Fibroblast of villous mesenchyme (primary cell): ENCODE data around the gene DOCK4. TPM values are rescaled to one million over a fixed set of nuclear protein-coding genes. Genes with fewer than 3 reads are reported as not detected.

Experiments
- DNase-seq: peaks from one replicate; pipeline ENCODE4 v3.0.0-alpha.2; 2010; ENCODE audit warnings: low read depth
- H3K4me3 ChIP-seq: 2 replicates; pipeline ENCODE4 v1.5.1; 2011; ENCODE audit warnings: low read depth, mild to moderate bottlenecking, low read length
- total RNA-seq: library from RNA; depleted of rRNA; stranded (reverse); fragments of >200 nt; gene quantifications from 2 replicates; pipeline ENCODE4 v1.2.3, GENCODE V29; 2012
- TF ChIP-seq, protein P1 (sequence below): IDR thresholded peaks from 2 replicates; pipeline ENCODE4 v1.5.1; 2012; ENCODE audit warnings: low read depth, mild to moderate bottlenecking, low read length; ENCODE audit not compliant: insufficient read depth

The DOCK4 gene
- total RNA-seq, 1 donor: 43.6 TPM

GRCh38 chr7:111937163-111937562 lies 269.0 kb downstream of the DOCK4 start:
- H3K4me3 ChIP-seq: no peak overlapping the region
- TF ChIP-seq, protein P1, sequence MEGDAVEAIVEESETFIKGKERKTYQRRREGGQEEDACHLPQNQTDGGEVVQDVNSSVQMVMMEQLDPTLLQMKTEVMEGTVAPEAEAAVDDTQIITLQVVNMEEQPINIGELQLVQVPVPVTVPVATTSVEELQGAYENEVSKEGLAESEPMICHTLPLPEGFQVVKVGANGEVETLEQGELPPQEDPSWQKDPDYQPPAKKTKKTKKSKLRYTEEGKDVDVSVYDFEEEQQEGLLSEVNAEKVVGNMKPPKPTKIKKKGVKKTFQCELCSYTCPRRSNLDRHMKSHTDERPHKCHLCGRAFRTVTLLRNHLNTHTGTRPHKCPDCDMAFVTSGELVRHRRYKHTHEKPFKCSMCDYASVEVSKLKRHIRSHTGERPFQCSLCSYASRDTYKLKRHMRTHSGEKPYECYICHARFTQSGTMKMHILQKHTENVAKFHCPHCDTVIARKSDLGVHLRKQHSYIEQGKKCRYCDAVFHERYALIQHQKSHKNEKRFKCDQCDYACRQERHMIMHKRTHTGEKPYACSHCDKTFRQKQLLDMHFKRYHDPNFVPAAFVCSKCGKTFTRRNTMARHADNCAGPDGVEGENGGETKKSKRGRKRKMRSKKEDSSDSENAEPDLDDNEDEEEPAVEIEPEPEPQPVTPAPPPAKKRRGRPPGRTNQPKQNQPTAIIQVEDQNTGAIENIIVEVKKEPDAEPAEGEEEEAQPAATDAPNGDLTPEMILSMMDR: no peak
- DNase-seq: no peak

GRCh38 chr7:111933609-111934008 lies 272.6 kb downstream of the DOCK4 start:
- TF ChIP-seq, protein P1: no peak
- DNase-seq: peak; percentile 33
- H3K4me3 ChIP-seq: no peak overlapping the region

GRCh38 chr7:111931958-111932357 lies 274.2 kb downstream of the DOCK4 start:
- peak; percentile 47 for DNase-seq
- H3K4me3 ChIP-seq: no peak overlapping the region
- TF ChIP-seq, protein P1: no peak

DNA sequence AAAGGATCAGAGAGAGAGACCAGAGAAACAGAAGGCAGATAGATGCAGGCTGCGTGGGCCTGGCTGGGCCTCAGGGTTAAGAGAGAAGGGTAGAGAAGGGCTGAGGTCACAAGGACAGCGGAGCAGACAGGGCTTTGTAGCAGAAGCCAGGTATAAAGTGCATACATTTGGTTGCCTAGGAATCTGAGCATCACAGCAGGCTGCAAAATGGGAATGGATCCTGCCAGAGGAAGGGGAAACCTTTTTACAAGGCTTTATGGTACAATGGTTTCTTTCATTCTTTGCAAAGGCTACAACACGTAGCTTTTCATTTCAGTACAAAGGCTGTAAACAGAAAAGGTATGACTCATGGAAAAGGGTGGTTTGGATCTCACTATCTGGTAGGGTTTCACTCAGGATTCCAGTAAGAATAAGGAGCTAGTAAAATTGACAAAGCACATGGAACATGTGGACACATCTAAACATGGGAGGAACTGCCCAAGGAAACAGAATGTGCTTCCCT lies 275.1 kb downstream of the DOCK4 start:
- TF ChIP-seq, protein P1: no peak
- no peak overlapping the region for H3K4me3 ChIP-seq
- DNase-seq: peak; percentile 71

DNA sequence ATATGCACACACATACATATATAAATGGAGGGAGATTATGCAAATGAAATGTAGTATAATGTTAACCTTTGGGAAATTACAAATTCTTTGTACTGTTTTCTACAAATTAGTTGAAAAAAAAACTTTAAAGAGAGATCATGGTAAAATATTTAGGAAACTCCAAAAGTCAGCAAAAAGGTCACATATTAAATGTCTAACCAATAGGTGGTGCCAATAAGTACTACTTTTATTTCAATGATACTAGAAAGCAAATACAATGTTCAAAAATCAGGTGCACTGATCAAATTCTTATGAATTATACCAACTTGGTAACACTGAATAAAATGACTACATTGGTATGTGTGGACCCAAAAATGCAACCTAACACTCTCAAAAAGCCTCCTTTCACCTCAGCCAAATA lies 276.9 kb downstream of the DOCK4 start:
- no peak for DNase-seq
- no peak overlapping the region for H3K4me3 ChIP-seq
- TF ChIP-seq, protein P1: no peak

- no peak overlapping the region for H3K4me3 ChIP-seq
- TF ChIP-seq, protein P1: no peak
Measured at GRCh38 chr7:111927353-111928019, 278.7 kb downstream of the DOCK4 start.

GRCh38 chr7:111920329-111920728 lies 285.9 kb downstream of the DOCK4 start:
- TF ChIP-seq, protein P1: no peak
- no peak overlapping the region for H3K4me3 ChIP-seq
- no peak for DNase-seq

More at GRCh38 chr7:111927353-111928019, 278.7 kb downstream of the DOCK4 start:
- no peak for DNase-seq
